HEK293T (cell line): ENCODE results near the gene UGT1A5.
"Not testable (repeated sequence)": the region's sequence is repeated elsewhere in the genome, so short reads cannot be mapped to it uniquely, and the experiment has no call there.

ENCODE experiments used
- CTCF ChIA-PET: fragments of 350-600 bp; formaldehyde crosslinking; extraction: SDS; loops from one replicate; lab custom pipeline; 2021; ENCODE audit warnings: antibody characterized with exemption, inconsistent platforms; lab: Yijun Ruan, JAX
- POLR2A ChIA-PET: fragments of 350-600 bp; formaldehyde crosslinking; extraction: SDS; loops from one replicate; lab custom pipeline; 2020; ENCODE audit warnings: antibody characterized with exemption, inconsistent platforms; lab: Yijun Ruan, JAX
- DNase-seq: peaks from one replicate; pipeline ENCODE4 v3.0.0; 2012; ENCODE audit warnings: mixed read lengths; ENCODE audit errors: extremely low spot score
- ARNT ChIP-seq: fragments of 450-650 bp; IDR thresholded peaks from 2 replicates; pipeline ENCODE4 v1.6.1; 2017; ENCODE audit warnings: mild to moderate bottlenecking
- BHLHE40 ChIP-seq: fragments of 450-650 bp; IDR thresholded peaks from 2 replicates; pipeline ENCODE4 v1.6.1; 2016; ENCODE audit warnings: mild to moderate bottlenecking, moderate library complexity, borderline replicate concordance
- CTBP1 ChIP-seq: fragments of 450-650 bp; IDR thresholded peaks from 2 replicates; pipeline ENCODE4 v1.6.1; 2016; ENCODE audit warnings: borderline replicate concordance
- ELF4 ChIP-seq: fragments of 450-650 bp; IDR thresholded peaks from 2 replicates; pipeline ENCODE4 v1.6.1; 2017; ENCODE audit warnings: antibody characterized with exemption
- FOXA1 ChIP-seq: fragments of 450-650 bp; IDR thresholded peaks from 2 replicates; pipeline ENCODE4 v1.6.1; 2016; ENCODE audit warnings: mild to moderate bottlenecking
- FOXK2 ChIP-seq: fragments of 450-650 bp; IDR thresholded peaks from 2 replicates; pipeline ENCODE4 v1.6.1; 2016; ENCODE audit warnings: mild to moderate bottlenecking
- FOXM1 ChIP-seq: fragments of 450-650 bp; IDR thresholded peaks from 2 replicates; pipeline ENCODE4 v1.6.1; 2017; ENCODE audit warnings: mild to moderate bottlenecking, borderline replicate concordance
- HDGF ChIP-seq: fragments of 450-650 bp; IDR thresholded peaks from 2 replicates; pipeline ENCODE4 v1.6.1; 2017; ENCODE audit warnings: antibody characterized with exemption, borderline replicate concordance
- L3MBTL2 ChIP-seq: fragments of 450-650 bp; conservative IDR thresholded peaks from 2 replicates; pipeline ENCODE4 v1.6.1; 2016; ENCODE audit warnings: mild to moderate bottlenecking
- LEF1 ChIP-seq: fragments of 450-650 bp; IDR thresholded peaks from 2 replicates; pipeline ENCODE4 v1.6.1; 2017; ENCODE audit warnings: mild to moderate bottlenecking, borderline replicate concordance
- NFRKB ChIP-seq: fragments of 450-650 bp; IDR thresholded peaks from 2 replicates; pipeline ENCODE4 v1.6.1; 2016; ENCODE audit warnings: mild to moderate bottlenecking, moderate library complexity
- PKNOX1 ChIP-seq: fragments of 450-650 bp; IDR thresholded peaks from 2 replicates; pipeline ENCODE4 v1.6.1; 2016
- SP1 ChIP-seq: fragments of 450-650 bp; IDR thresholded peaks from 2 replicates; pipeline ENCODE4 v1.6.1; 2017
- SUZ12 ChIP-seq: fragments of 450-650 bp; IDR thresholded peaks from 2 replicates; pipeline ENCODE4 v1.6.1; 2016; ENCODE audit warnings: mild to moderate bottlenecking
- TARDBP ChIP-seq: fragments of 450-650 bp; IDR thresholded peaks from 2 replicates; pipeline ENCODE4 v1.6.1; 2016
- ZNF384 ChIP-seq: fragments of 450-650 bp; IDR thresholded peaks from 2 replicates; pipeline ENCODE4 v1.6.1; 2016

The UGT1A5 gene

GRCh38 chr2:233700028-233700635, 12.6 kb upstream of the UGT1A5 start:
- CTCF ChIA-PET, result no interaction called here
- no peak for TF ChIP-seq CTBP1
- no peak for TF ChIP-seq SP1
- no peak for TF ChIP-seq LEF1
- TF ChIP-seq HDGF, result no peak
- TF ChIP-seq FOXK2, result no peak
- TF ChIP-seq FOXA1, result no peak
- TF ChIP-seq L3MBTL2, result no peak
- no peak for TF ChIP-seq ARNT
- no peak for TF ChIP-seq PKNOX1
- TF ChIP-seq FOXM1, result no peak
- TF ChIP-seq SUZ12, result no peak
- no peak for TF ChIP-seq NFRKB
- no peak for TF ChIP-seq ELF4
- TF ChIP-seq ZNF384, result no peak
- TF ChIP-seq TARDBP, result no peak
- no peak for TF ChIP-seq BHLHE40
- DNase-seq, result no peak
- POLR2A ChIA-PET, result no interaction called here

DNA sequence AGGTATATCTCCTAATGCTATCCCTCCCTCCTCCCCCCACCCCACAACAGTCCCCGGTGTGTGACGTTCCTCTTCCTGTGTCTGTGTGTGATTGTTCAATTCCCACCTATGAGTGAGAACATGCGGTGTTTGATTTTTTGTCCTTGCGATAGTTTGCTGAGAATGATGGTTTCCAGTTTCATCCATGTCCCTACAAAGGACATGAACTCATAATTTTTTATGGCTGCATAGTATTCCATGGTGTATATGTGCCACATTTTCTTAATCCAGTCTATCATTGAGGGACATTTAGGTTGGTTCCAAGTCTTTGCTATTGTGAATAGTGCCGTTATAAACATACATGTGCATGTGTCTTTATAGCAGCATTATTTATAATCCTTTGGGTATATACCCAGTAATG, 11.9 kb upstream of the UGT1A5 start:
- POLR2A ChIA-PET, CTCF ChIA-PET, DNase-seq: not testable (repeated sequence)

DNA sequence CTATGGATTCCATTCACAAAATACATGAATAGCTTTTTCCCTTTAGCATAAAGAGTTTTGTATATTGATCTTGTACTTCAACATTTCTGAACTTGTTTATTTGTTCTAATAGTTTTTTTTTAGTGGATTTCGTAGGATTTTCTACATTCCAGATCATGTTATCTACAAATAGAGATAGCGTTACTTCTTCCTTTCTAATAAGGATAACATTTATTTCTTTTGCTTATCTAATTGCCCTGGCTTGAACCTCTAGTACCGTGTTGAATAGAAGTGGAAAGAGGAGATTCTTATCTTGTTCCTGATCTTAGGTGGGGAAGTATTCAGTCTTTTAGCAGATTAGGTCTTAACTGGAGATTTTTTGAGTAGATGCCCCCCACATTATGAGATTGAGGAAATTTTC, 10.5 kb upstream of the UGT1A5 start:
- POLR2A ChIA-PET, result no interaction called here
- TF ChIP-seq NFRKB, result no peak
- no peak for TF ChIP-seq ARNT
- TF ChIP-seq LEF1, result no peak
- TF ChIP-seq PKNOX1, result no peak
- TF ChIP-seq ZNF384, result no peak
- no peak for TF ChIP-seq L3MBTL2
- TF ChIP-seq SP1, result no peak
- CTCF ChIA-PET, result no interaction called here
- no peak for DNase-seq

DNA sequence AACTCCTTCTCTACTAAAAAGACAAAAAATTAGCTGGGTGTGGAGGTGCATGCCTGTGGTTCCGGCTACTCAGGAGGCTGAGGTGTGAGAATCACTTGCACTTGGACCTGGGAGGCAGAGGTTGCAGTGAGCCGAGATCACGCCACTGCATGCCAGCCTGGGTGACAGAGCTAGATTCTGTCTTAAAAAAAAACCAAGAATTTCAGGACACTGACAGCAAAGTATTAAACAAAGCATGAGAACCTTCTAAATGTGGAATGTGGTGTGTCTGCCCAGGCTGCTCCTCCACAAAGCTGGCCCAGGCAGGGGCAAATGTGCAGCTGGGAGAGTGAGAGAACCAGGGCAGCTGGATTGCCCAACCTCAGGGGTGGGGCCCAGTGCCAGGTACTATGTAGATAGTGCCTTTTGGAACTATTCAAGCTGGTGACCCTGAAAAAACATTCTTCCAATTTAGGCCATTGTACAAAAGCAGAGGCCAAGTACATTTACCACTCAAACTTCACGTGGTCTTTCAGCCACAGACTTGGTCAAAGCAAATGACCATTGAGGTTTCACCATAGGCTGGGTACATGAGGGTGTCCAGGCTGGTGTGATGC, 6.7 kb upstream of the UGT1A5 start:
- DNase-seq, result no peak
- TF ChIP-seq CTBP1, result no peak
- no peak for TF ChIP-seq TARDBP
- ChIA-PET POLR2A (no interaction called here), CTCF (no interaction called here)

GRCh38 chr2:233706720-233707119, 6.0 kb upstream of the UGT1A5 start:
- CTCF ChIA-PET, result no interaction called here
- POLR2A ChIA-PET, result no interaction called here
- no peak for TF ChIP-seq CTBP1
- DNase-seq, result no peak

DNA sequence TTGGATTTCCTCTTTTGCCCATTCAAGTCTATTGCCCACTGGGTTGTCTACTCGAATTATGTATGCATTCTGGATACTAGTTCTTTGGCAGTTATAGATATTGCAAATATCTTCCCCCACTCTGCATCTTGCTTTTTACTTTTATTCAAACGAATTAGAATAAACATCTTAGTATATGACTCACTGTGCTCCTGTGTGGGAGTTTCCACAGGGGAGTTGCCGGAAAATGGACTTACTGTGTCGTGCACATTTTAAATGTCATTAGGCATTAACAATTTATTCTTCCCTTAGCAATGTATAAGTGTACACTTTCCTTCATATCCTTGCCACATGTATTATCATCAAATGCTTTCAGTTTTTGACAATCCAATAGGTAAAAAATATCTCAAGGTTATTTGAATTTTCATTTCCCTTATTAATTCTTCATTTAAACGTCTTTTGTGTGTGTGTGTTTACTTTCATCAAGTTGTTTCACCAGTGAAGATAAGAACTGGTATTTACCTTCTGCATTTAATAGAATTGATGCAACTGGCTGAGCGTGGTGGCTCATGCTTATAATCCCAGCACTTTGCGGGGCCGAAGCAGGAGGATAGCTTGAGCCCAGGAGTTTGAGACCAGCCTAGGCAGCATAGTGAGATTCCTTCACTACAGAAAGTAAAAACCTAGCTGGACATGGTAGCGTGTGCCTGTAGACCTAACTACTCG, 4.6 kb upstream of the UGT1A5 start:
- no peak for DNase-seq
- ChIA-PET CTCF (interaction anchor here (0.6 kb wide), 1 partner anchor 1972 kb away, joined by 3 read pairs; no protein-coding TSS in a partner anchor), POLR2A (no interaction called here)
- TF ChIP-seq ELF4 (no peak), TARDBP (no peak), ZNF384 (no peak), PKNOX1 (no peak), L3MBTL2 (no peak), LEF1 (no peak), FOXM1 (no peak), FOXK2 (no peak), HDGF (no peak), SP1 (no peak), FOXA1 (no peak), CTBP1 (no peak), ARNT (no peak), SUZ12 (no peak), NFRKB (no peak)

DNA sequence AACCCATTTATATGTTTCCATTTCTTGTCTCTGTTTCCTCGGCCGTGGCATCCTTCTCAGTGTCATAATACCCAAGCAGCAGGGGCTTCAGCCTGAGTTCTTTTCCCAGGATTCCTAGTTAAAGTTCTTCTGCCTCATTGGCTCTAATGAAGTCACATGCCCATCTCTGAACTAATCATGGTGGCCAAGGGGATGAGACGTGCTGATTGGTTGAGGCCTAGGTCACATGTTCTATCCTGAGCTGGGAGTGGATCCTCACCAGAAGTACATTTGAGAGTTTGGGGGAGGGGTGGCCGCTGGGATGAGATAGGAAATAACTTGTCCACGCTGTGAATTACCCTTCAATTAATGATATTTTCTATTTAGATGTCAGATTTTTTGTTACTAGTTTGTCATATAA, 3.8 kb upstream of the UGT1A5 start:
- DNase-seq, result no peak
- TF ChIP-seq FOXM1 (no peak), TARDBP (no peak), PKNOX1 (no peak), SP1 (no peak), ELF4 (no peak), SUZ12 (no peak), ARNT (no peak), FOXA1 (no peak)
- POLR2A ChIA-PET, result no interaction called here
- CTCF ChIA-PET, result interaction anchor here (0.6 kb wide), 1 partner anchor 1971 kb away, joined by 3 read pairs; no protein-coding TSS in a partner anchor
